Body of pancreas (tissue), 4 donors: ENCODE measurements around the gene LCK. TPM values are rescaled to one million over a fixed set of nuclear protein-coding genes. Genes with fewer than 3 reads are reported as not detected.

Experiments used
- ATAC-seq: fragments of 150-250 bp; one replicate; pipeline ENCODE4 v1.9.1; 2016
- DNase-seq, 4 donors: peaks; one replicate each; pipeline ENCODE4 v3.0.0-alpha.2; 2019
- H3K27ac ChIP-seq, 4 donors: fragments of 200-600 bp; sonication (generic); 1 replicate in 3 of 4; 2 replicates in 1 of 4; pipeline versions ENCODE4 v1.5.1 to v1.6.1; 2016 to 2019; ENCODE audit warnings: mild to moderate bottlenecking in 1 of 4, mixed read lengths in 1 of 4, moderate library complexity in 1 of 4
- H3K27me3 ChIP-seq, 2 donors: fragments of 200-600 bp; sonication (generic); one replicate each; pipeline ENCODE4 v1.6.0; 2016; ENCODE audit warnings: mild to moderate bottlenecking in 1 of 2
- H3K36me3 ChIP-seq, 2 donors: fragments of 200-600 bp; sonication (generic); replicated peaks in 1 of 2; 2 replicates each; pipeline ENCODE4 v1.5.1; 2016; ENCODE audit warnings: low read depth in 2 of 2; ENCODE audit not compliant: insufficient read depth in 1 of 2
- H3K4me1 ChIP-seq: fragments of 200-600 bp; sonication (generic); one replicate; pipeline ENCODE4 v1.6.0; 2016
- H3K4me3 ChIP-seq, 2 donors: fragments of 200-600 bp; sonication (generic); 1 replicate in 1 of 2; 2 replicates in 1 of 2; pipeline ENCODE4 v1.5.1; 2016 to 2019
- H3K9me3 ChIP-seq, 3 donors: fragments of 200-600 bp; sonication (generic); 1 replicate in 2 of 3; 2 replicates in 1 of 3; pipeline ENCODE4 v1.5.1; 2016
- CTCF ChIP-seq, 7 experiments: fragments of 450-650 bp in 4 of 7; fragments of 200-600 bp in 3 of 7; sonication (generic) in 3 of 7; IDR thresholded peaks; one replicate each; pipeline ENCODE4 v1.5.1; 2016 to 2019; ENCODE audit warnings: antibody characterized with exemption in 7 of 7
- POLR2A ChIP-seq, 3 donors: fragments of 450-650 bp; IDR thresholded peaks; one replicate each; pipeline ENCODE4 v1.6.1; 2016; ENCODE audit warnings: antibody characterized with exemption in 3 of 3, mild to moderate bottlenecking in 2 of 3
- WGBS, 2 donors: methylation state at CpG; one replicate each; pipeline ENCODE4 v1.1.5; 2017; 5-methylcytosine and 5-hydroxymethylcytosine counted together
- intact Hi-C: fragments of 100-400 bp; cut with DNase I; formaldehyde crosslinking; loops from one replicate; pipeline ENCODE4 v1.15.1; 2023
- total RNA-seq, 2 donors: library from RNA; depleted of rRNA; stranded (reverse); fragments of >200 nt; gene quantifications; one replicate each; pipeline ENCODE4 v1.1.0, GENCODE V29; 2016

LCK gene
- total RNA-seq, 2 donors from 2014 or later, result 1.6 TPM; not detected in 1

GRCh38 chr1:32208891-32209328 lies 42.2 kb upstream of the LCK start, which contains the start of gene DCDC2B:
DCDC2B (plus strand) TSS chr1:32209089; CDS start chr1:32209094, 5 bp downstream.
- Histone ChIP-seq H3K9me3 (no peaks in the 10 kb centered on the region), H3K4me1 (peaks cover 22% of the 10 kb centered on the region), H3K27me3 (no peaks in the 10 kb centered on the region), H3K4me3 (no peak within 1 kb of the TSS), H3K27ac (peak within 1 kb of the TSS in 2 of 4 donors; percentile 31 to 47), H3K36me3 (no peaks in the 10 kb centered on the region)
- ATAC-seq, result peak; percentile 59
- no peak for TF ChIP-seq POLR2A (IDR thresholded peaks at IDR 0.05)
- no peak for TF ChIP-seq CTCF (IDR thresholded peaks at IDR 0.05)
- peak; percentile 85 to 90 (median 89) for DNase-seq
- intact Hi-C loops, result no loop called here
- WGBS, 2 donors, result 60 to 64% methylated on average over 1 to 5 of the region's 5 CpGs

- WGBS, 2 donors, result 79 to 80% methylated on average over 10 of the region's 10 CpGs
- H3K27ac ChIP-seq, result no peak overlapping the region
- intact Hi-C loops, result no loop called here
- H3K9me3 ChIP-seq, result no peaks in the 10 kb centered on the region
- H3K4me1 ChIP-seq, result peaks cover 7% of the 10 kb centered on the region
- TF ChIP-seq POLR2A (IDR thresholded peaks at IDR 0.05), result no peak
- TF ChIP-seq CTCF (IDR thresholded peaks at IDR 0.05), result peak; percentile 63 to 78 (median 70)
- no peak overlapping the region for H3K4me3 ChIP-seq
- ATAC-seq, result peak; percentile 81
- no peaks in the 10 kb centered on the region for H3K36me3 ChIP-seq
- no peaks in the 10 kb centered on the region for H3K27me3 ChIP-seq
- DNase-seq, result peak; percentile 64 to 76 (median 71)
Observed at GRCh38 chr1:32215629-32216480, 35.2 kb upstream of the LCK start.

GRCh38 chr1:32216566-32216965 lies 34.5 kb upstream of the LCK start:
- Histone ChIP-seq H3K4me3 (no peak overlapping the region), H3K36me3 (no peaks in the 10 kb centered on the region), H3K27me3 (no peaks in the 10 kb centered on the region), H3K4me1 (peaks cover 14% of the 10 kb centered on the region), H3K9me3 (no peaks in the 10 kb centered on the region), H3K27ac (no peak overlapping the region)
- intact Hi-C loops, result no loop called here
- TF ChIP-seq CTCF (IDR thresholded peaks at IDR 0.05), result no peak
- no peak for TF ChIP-seq POLR2A (IDR thresholded peaks at IDR 0.05)
- no peak for DNase-seq
- ATAC-seq, result no peak
- 81 to 96% methylated on average over 4 to 5 of the region's 5 CpGs for WGBS, 2 donors

GRCh38 chr1:32219022-32219421 lies 32.0 kb upstream of the LCK start:
- intact Hi-C loops, result no loop called here
- TF ChIP-seq POLR2A (IDR thresholded peaks at IDR 0.05), result no peak
- TF ChIP-seq CTCF (IDR thresholded peaks at IDR 0.05), result no peak
- ATAC-seq, result no peak
- Histone ChIP-seq H3K9me3 (no peaks in the 10 kb centered on the region), H3K27me3 (no peaks in the 10 kb centered on the region), H3K4me1 (peaks cover 28% of the 10 kb centered on the region), H3K36me3 (no peaks in the 10 kb centered on the region), H3K4me3 (no peak overlapping the region), H3K27ac (no peak overlapping the region)
- DNase-seq, result no peak
- 75 to 77% methylated on average over 7 of the region's 7 CpGs for WGBS, 2 donors
